ENCODE results near the gene ISCA2.

- no peak for TF ChIP-seq SUZ12 (IDR thresholded peaks at IDR 0.05; ENCODE audit: extremely low read depth, insufficient read depth, insufficient read length)
- TF ChIP-seq YY1 (IDR thresholded peaks at IDR 0.05; ENCODE audit: insufficient read depth, insufficient read length), result no peak
- TF ChIP-seq ZNF274 (IDR thresholded peaks at IDR 0.05; ENCODE audit: low read depth, low read length), result no peak
These were observed 36.6 kb upstream of the ISCA2 start for GRCh38 chr14:74456684-74457564.

Measured in NT2/D1 (cell line).